GM15510 (cell line): ENCODE measurements around the gene SUCLG2.

ENCODE experiments used
- POLR2A ChIP-seq: IDR thresholded peaks from 3 replicates; pipeline ENCODE4 v1.6.1; 2011; ENCODE audit warnings: borderline replicate concordance; ENCODE audit not compliant: insufficient read length; ENCODE audit errors: extremely low read depth

The SUCLG2 gene

GRCh38 chr3:67384760-67385397 lies 269.5 kb downstream of the SUCLG2 start:
- no peak for TF ChIP-seq POLR2A

- TF ChIP-seq POLR2A, result no peak
Measured at GRCh38 chr3:67384016-67384415, 270.4 kb downstream of the SUCLG2 start.

GRCh38 chr3:67383379-67383778 lies 271.0 kb downstream of the SUCLG2 start:
- TF ChIP-seq POLR2A, result no peak

- TF ChIP-seq POLR2A, result no peak
Measured at GRCh38 chr3:67382536-67382935, 271.9 kb downstream of the SUCLG2 start.

GRCh38 chr3:67381667-67382272 lies 272.6 kb downstream of the SUCLG2 start:
- TF ChIP-seq POLR2A, result no peak

- no peak for TF ChIP-seq POLR2A
Measured at GRCh38 chr3:67380118-67380517, 274.3 kb downstream of the SUCLG2 start.

- no peak for TF ChIP-seq POLR2A
Measured at GRCh38 chr3:67377299-67377698, 277.1 kb downstream of the SUCLG2 start.

GRCh38 chr3:67376416-67376815 lies 278.0 kb downstream of the SUCLG2 start:
- no peak for TF ChIP-seq POLR2A

GRCh38 chr3:67375976-67376375 lies 278.4 kb downstream of the SUCLG2 start:
- TF ChIP-seq POLR2A, result no peak

GRCh38 chr3:67362686-67363085 lies 291.7 kb downstream of the SUCLG2 start:
- no peak for TF ChIP-seq POLR2A

- TF ChIP-seq POLR2A, result no peak
Measured at GRCh38 chr3:67361770-67362169, 292.6 kb downstream of the SUCLG2 start.

GRCh38 chr3:67361323-67361722 lies 293.1 kb downstream of the SUCLG2 start:
- TF ChIP-seq POLR2A, result no peak

GRCh38 chr3:67357610-67358458 lies 296.6 kb downstream of the SUCLG2 start:
- TF ChIP-seq POLR2A, result no peak

GRCh38 chr3:67349551-67350174 lies 304.7 kb downstream of the SUCLG2 start:
- TF ChIP-seq POLR2A, result no peak

- no peak for TF ChIP-seq POLR2A
Measured at GRCh38 chr3:67346081-67346480, 308.3 kb downstream of the SUCLG2 start.
